LNCaP clone FGC (cell line): Measurements from ENCODE around the gene AACS.

Source experiments
- DNase-seq: peaks from one replicate; pipeline ENCODE4 v3.0.0-alpha.2; 2011; ENCODE audit warnings: low read depth
- H3K4me3 ChIP-seq: 2 replicates; pipeline ENCODE4 v1.5.1; 2011; ENCODE audit warnings: mild to moderate bottlenecking, low read depth, low read length, control low read depth
- CTCF ChIP-seq: IDR thresholded peaks from 2 replicates; pipeline ENCODE4 v1.5.1; 2012; ENCODE audit warnings: mild to moderate bottlenecking; ENCODE audit not compliant: control insufficient read depth, insufficient read depth; ENCODE audit errors: extremely low read depth

AACS gene

GRCh38 chr12:125180144-125180543 is 114.9 kb downstream of the AACS start:
- TF ChIP-seq CTCF: no peak
- no peak overlapping the region for H3K4me3 ChIP-seq
- DNase-seq: no peak

- DNase-seq: no peak
- TF ChIP-seq CTCF: no peak
- no peak overlapping the region for H3K4me3 ChIP-seq
Measured at GRCh38 chr12:125181107-125181506, 115.9 kb downstream of the AACS start.

GRCh38 chr12:125183187-125184067 is 118.2 kb downstream of the AACS start:
- TF ChIP-seq CTCF: peak; percentile 100
- DNase-seq: no peak
- no peak overlapping the region for H3K4me3 ChIP-seq

GRCh38 chr12:125184213-125184967 is 119.2 kb downstream of the AACS start:
- no peak for TF ChIP-seq CTCF
- DNase-seq: no peak
- H3K4me3 ChIP-seq: no peak overlapping the region

- no peak overlapping the region for H3K4me3 ChIP-seq
- TF ChIP-seq CTCF: no peak
- DNase-seq: no peak
Measured at GRCh38 chr12:125185311-125185739, 120.1 kb downstream of the AACS start.

- peak; percentile 69 for TF ChIP-seq CTCF
- H3K4me3 ChIP-seq: no peak within 1 kb of the TSS
- DNase-seq: no peak
Measured at GRCh38 chr12:125185740-125186470, 120.7 kb downstream of the AACS start, which contains the start of gene TMEM132B. TSS of gene TMEM132B (plus strand) at chr12:125186386.
